Head of caudate nucleus (tissue), 42 donors: ENCODE results near the gene OPCML.
A peak's percentile ranks its signal among the peaks of the same experiment; 100 is the strongest.

ENCODE experiments used
- DNase-seq, 42 donors: peaks; one replicate each; pipeline versions ENCODE4 v3.0.0 to v3.0.0-alpha.2; 2020 to 2021; ENCODE audit warnings: mixed read lengths in 7 of 42
- intact Hi-C: fragments of 100-400 bp; cut with DNase I; formaldehyde crosslinking; loops from one replicate; pipeline ENCODE4 v1.15.0; 2022

Gene OPCML

DNA sequence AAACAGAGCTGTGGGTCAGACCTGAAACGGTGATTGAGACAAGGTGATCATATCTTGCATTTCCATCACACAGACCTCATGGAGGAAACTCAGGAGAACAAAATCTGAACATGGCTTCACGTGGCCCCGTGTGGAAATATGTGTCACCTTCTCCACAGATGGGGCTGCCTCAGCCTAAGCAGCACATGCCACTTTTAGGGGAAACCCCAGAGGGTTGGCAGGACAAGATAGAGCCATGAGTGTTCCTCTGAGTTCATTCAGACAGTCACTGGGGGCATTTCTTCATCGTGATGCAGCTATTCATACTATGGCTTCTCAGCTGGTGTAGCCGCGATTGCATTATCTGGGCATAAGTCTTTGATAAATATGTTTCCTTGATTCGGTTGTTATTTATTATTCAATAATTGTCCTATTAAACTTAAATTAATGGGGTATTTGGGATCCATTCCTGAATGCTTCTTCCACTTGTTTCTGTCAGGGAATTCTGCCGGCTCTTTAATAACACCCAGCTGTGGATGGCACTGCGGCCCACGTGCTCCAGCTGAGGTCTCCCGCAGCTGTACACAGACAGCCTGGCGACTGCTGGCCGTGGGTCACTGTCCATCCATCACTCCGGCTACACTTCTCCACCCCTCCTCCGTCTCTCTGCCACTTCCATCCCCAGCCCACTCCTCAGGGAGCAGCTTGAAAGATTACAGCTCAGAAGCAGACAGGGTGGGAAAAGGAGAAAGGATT lies 485.1 kb downstream of the OPCML start:
- intact Hi-C loops: no loop called here
- DNase-seq: peak in 26 of 42 donors; percentile 11 to 68 (median 38)

DNA sequence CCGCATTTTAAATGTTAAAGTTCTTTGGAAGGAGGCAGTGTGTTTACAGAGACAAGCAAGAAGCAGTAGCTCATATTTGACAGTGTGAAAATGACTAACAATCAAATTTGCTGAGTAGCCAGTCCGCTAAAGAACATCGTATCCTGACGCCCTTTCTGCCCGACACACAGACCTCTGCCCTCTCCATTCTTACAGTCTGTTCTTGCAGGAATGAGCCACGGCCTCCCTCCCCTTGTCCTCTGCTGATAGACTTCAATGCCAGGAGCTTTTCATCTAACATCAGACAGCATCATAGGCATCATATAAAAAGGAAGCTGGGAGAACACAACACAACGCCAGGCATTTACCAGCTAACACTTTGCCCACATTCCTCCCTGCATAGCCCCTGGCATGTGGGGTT lies 486.0 kb downstream of the OPCML start:
- intact Hi-C loops: no loop called here
- no peak for DNase-seq

DNA sequence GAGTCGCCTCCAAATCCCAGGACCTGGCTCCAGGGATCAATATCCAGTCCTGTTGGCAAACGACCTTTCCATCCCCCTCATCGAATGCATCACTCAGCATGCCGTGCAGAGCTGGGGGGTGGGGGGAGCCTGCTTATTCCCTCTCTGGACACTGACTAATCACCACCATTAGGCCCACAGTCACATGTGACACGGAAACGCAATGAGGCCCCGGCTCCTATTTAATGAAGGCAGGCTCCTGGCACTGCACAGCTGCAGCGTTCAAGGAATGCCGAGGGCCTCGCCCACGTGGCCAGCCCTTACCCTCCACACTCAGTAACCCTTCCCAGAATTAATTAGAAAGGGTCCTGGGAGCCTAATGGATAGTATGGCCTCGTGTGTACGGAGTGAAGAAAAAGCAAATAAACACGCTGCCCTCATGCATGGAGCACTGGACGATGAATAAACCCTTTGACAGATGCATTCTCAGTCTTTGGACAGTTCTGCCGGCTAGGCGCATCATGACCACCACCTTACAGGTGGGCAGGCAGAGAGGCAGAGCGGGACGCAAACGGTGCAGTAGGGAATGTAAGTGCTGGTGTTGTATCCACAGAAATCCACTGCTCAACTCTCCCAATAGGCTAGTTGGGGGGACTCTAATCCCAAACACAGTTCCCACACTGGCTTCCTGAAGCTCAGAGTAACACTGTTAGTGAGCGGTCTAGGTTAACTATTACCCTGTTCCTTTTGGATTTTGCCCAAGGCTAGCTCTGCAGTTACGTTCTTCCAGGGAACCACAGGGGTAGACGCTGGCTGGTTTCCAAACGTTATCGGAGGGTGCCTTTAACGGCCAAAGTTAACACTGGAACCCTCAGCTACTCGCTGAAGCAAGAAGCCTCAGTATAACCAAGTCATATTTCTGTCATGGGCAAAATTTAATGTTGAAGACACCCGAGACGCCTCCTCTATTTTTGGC lies 490.1 kb downstream of the OPCML start:
- intact Hi-C loops: no loop called here
- DNase-seq: no peak

DNA sequence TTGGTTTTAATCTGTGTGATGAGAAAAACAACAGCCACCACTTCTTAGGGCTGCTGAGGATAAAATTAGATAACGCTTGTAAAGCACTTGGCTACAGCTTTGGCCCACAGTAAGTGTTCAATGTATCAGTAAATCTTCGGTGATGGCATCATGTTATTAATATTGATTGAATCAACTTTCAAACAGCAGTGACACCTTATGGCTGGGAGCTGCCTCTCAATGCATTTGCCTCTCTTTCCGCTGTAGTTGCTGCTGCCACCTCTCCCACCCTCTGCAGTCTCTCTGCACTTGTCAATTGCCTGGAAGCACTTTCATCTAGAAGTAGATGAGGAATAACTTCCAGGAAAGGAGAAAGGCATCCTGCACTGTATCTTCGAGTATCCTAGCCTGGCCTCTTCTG lies 491.1 kb downstream of the OPCML start:
- DNase-seq: no peak
- intact Hi-C loops: no loop called here

DNA sequence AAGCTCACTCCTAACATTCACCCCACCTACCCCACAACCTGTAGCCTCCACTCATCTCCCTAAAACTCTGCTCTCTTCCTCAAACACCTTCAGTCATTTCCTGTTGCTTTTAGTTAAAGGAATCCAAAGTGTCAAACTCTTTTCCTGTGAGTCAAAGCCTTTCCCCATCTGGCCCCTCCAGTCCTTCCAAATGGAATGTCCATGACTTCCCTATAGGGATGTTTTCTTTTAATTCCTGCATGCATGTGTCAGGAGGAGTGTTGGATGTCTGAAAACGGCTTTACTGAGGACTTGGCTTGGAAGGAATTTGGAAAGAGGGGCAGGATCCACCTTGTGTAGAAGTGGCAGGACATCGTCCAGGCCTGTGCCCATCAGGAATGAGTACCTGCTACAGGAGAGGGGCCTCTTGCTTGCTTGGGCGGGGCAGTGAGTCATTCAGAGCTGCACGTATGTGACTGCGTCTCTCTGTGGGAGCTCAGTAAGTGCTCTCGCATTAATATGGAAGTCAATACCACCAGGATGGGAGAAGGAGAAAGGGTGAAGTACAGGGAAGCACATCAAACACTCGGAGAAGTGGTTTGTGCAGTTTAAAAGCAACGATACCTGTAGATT lies 491.9 kb downstream of the OPCML start:
- peak in 4 of 42 donors; percentile 19 to 51 (median 30) for DNase-seq
- intact Hi-C loops: no loop called here

DNA sequence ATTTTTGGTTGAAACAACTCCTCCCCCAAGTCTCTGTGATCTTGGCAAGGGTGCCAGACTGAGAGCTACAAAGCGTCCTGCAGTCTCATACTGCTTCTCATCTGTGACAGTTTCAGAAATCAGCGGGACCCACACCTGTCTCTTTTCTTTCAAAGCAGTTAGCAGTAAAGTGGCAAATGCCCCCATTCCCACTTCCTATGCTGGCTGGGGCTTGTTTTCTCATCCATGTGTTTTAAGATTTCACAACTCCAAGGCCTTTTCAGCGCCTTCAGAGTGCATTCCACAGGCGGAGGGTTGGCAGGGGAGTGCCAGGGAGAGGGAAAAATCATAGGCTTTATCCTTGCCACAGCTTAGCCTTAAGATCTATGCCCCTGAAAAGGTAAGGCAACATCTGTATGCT lies 493.5 kb downstream of the OPCML start:
- intact Hi-C loops: no loop called here
- DNase-seq: peak in 10 of 42 donors; percentile 6 to 50 (median 24)

DNA sequence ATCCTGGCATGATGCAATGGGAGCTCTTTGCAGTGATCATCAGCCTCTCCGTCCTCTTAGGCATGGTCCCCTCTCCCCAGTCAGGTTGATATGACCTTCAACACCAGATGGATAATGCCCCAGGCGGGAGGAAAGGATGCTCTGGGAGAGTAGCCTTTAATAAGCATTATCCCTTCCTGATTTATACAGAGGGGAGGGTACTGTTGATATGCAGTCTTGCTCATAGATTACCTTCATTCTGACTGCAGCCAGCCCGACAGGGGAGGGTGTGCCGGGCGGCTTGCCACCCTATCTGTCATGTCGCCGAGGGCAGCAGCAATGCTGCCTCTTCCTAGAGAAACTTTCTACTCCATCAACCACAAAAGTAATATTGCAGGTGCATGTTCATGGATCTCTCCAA lies 497.4 kb downstream of the OPCML start:
- intact Hi-C loops: no loop called here
- DNase-seq: no peak

DNA sequence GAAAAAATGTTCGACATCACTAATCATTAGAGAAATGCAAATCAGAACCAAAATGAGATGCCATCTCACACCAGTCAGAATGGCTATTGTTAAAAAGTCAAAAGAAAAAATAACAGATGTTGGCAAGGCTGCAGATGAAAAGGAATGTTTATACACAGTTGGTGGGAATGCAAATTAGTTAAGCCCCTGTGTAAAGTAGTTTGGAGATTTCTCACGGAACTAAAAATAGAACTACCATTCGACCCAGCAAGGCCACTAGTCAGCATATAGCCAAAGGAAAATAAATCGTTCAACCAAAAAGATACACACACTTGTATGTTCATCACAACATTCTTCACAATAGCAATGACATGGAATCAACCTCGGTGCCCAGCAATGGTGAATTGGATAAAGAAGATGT lies 503.2 kb downstream of the OPCML start:
- no peak for DNase-seq
- intact Hi-C loops: no loop called here

DNA sequence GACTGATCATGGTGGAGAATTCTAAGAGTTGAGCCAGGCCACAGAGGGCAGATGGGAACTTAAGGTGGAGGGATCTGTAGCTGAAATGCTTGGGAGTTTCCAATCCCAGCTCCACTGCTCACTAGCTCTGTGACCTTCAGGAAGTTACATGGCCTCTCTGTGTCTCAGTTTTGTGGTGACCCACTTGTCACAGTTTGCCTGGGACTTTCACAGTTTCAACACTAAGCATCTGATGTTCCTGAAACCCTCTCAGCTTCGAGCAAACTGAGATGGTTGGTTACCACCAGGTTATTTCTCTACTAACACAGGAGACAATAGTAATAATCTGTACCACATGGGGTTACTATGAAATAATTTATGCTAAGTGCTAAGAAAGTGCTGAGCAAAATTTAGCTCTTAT lies 505.3 kb downstream of the OPCML start:
- intact Hi-C loops: no loop called here
- DNase-seq: no peak

DNA sequence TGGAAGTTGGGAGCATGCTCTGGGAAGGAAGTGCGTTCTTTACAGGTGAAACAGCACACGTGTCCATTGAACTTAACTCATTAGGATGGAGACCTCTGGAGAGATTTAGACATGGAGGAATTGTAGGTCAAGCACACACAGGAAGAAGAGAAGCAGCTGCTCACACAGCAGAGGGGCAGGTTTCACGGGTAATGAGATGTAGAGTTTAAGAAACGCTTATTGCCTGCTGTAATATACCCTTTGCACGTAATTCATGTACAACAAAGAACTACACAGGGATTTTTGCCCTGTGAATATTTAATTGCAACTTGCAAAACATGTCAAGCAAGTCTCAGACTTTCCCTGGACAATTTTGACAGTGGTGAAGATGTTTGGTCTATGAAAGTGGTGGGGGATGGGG lies 508.0 kb downstream of the OPCML start:
- intact Hi-C loops: no loop called here
- no peak for DNase-seq

DNA sequence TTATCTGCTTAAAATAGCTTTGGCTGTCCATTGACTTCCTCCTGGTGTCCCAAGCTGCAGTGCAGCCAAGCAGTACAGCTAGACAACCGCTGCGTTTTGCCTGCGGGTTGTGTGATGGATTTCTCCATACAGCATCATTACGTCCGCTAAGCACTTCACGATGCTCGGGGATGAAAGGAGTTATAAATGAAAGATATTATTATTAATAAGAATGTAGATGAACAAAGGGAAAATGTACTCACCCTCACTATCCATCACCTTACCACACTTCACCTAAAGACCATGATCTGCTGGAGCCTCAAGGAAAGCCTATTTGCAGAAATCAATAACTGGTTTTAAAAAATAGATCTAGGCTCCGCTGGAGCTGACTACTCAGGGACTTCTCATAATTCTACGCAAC lies 509.1 kb downstream of the OPCML start:
- DNase-seq: no peak
- intact Hi-C loops: no loop called here

DNA sequence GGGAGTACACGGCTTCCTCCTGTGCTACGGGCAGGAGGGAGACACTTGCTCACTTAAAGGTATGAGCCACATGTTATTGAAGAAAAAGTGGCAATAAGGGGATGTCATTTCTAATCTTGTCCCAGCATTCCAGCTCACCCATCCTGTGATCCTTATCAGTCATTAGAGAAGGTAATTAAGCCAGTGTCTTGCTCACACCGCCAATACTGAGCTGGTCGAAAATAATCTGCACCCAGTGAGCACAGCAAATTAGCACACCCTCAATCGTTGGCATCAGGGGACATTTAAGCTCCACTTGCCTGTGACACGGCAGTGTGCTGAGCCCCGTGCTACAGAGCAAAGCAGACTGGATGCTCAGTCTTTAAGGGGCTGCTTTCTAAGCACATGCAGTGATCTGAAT lies 510.7 kb downstream of the OPCML start:
- intact Hi-C loops: no loop called here
- no peak for DNase-seq

DNA sequence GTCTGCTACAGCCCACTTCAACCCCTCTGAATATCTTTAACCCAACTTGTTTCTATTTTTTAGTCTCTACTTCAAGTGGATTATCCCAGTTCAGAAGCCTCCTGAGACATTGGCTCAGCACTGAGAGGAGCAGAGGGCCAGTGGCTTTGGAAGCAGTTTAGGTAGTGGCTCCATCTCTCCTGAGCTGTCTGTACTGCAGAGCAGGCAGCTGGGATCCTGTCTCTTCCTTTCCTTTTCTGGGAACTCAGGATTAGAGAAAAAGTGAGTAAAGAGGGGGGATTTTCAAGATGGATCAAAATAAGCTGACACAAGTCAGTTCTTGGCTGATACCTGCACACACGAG lies 512.0 kb downstream of the OPCML start:
- DNase-seq: no peak

DNA sequence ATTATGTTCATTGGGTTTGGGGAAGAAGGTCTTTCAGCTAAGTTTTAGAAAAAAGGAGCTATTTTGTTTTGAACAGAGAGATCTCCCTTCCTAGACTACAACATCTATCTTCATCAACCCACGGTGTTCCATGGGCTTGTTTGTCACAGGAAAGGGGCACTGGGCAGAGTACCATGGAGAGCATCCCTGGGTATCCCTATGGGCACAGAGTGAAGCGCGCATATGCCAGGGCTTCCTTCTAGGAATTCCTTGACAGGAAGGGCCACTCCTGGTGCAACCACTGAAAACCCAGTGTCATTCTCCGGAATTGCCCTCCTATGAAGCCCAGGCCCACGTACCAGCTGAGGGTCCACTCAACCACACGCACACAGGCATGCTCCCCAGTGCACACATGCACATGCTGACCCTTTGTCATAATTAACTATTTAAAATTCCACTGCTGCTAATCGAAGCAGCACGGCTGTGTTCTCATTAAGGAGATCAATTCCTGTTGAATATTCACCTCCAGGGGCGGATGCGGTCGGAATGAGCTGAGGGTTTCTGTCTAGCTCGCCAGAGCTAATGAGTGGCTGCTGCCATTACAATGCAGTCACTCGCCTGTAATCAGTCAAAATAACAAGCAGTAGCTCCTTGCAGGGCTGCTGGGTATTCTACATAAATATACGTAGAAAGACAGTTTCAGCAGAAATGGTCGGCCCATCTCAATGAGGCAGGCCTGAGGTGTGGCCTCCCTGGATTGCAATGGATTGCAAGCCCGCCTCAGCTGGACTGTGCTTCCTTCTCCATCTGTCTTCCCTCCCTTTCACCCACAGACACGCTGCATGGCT lies 512.5 kb downstream of the OPCML start:
- DNase-seq: no peak
- intact Hi-C loops: no loop called here

More for the DNA sequence above, 512.0 kb downstream of the OPCML start:
- intact Hi-C loops: no loop called here

DNA sequence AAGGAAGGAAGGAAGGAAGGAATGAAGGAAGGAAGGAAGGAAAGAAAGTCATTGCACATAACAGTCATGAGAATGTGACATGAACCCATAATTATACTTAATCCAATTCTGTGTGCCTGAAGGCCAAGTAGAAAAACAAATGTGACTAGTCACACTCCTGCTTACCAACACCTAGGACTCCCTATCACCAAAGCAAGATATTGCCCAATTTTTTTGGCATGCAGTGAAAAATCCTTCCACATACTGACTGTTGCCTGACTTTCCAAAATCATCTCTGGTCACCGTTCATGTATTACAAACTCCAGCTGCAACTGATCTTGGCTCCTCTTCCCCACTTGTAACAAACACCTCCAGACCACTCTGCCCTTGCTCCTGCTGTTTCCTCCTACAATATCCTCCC lies 516.8 kb downstream of the OPCML start:
- intact Hi-C loops: no loop called here

DNA sequence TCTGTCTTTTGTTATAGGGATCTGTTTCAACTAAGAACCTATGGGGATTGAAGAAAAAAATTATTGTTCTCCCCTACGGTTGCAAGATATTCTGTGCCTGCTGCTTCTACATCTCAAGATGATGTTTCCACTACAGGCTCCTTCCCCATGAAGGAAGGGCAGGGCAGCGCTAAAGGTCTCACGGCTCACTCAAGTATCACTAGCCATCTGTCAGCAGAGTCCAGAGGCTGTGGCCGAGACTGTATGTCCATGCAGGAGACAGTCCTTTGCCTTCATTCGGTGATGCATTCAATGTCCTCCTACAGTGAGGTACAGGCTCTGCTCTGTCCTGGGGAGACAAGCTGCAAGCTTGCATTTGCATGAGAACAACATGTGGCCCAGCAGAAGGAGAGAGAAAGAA lies 518.0 kb downstream of the OPCML start:
- no peak for DNase-seq
- intact Hi-C loops: no loop called here

More for the DNA sequence above, 516.8 kb downstream of the OPCML start:
- no peak for DNase-seq

DNA sequence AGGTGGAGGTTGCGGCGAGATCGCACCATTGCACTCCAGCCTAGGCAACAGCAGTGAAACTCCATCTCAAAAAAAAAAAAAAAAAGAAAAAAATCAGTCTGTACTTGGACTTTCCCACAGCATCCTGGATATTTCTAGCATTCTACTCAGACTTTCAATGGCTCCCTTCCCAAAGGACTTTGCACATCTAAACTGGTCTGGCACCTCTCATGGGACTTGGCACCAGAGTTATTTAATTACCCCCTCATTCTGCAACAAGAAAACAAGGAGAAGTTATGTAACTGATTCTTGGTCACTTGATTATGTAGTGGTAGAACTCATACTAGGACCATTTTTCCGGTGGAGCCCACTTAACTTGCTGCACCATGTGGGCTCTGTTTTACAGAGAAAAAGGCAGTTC lies 519.5 kb downstream of the OPCML start:
- intact Hi-C loops: no loop called here
- no peak for DNase-seq

DNA sequence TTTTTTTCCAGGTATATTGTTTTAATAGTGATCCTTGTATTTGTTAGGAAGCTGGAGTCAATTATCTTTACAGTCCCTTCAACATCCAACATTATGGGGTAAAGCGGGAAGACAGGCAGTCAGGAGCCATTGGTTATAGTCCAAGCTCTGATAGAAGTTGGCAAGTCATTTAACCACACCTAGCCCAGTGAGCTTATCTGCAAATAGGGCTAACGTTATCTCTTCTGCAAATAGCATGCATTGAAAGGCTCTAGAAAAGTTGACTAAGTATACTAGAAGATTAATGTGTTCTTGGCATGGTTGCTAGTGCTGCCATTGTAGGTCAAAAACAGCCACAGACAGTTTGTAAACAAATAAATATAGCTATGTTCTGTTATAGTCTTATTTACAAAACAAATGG lies 520.7 kb downstream of the OPCML start:
- no peak for DNase-seq
- intact Hi-C loops: no loop called here

DNA sequence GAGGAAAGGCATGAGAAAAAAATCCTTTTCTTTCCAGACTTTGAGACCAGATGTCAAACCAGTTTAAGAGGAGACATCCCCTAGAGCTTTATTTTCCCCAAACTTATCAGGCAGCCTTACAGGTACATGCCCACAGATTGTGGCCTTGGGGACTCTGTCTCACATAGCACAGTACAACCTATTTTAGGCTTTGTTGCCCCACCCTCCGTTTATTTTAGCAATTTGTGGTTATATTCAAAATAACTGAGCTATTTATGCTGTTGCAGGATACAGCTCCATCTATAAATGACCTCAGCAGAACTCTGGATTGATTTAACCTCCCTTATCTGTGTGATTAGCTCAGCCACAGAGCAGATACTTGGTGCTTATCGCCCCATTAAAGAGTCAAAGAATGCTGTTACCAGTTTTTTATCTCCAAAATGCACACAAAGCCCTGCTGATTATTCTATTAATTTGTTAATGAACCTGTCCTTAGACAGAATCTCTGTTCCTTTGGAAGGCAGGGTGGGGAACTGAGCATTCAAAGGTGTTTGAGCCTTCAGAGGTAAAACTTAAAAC lies 525.2 kb downstream of the OPCML start:
- intact Hi-C loops: no loop called here
- no peak for DNase-seq
